Testis (tissue), 2 donors: Measurements from ENCODE around the gene TGM2.

ENCODE experiments used
- CTCF ChIP-seq, 3 experiments: fragments of 450-650 bp in 2 of 3; fragments of 200-600 bp in 1 of 3; sonication (generic) in 1 of 3; IDR thresholded peaks; one replicate each; pipeline ENCODE4 v1.5.1; 2016 to 2019; ENCODE audit warnings: antibody characterized with exemption in 3 of 3, mild to moderate bottlenecking in 2 of 3, moderate library complexity in 1 of 3
- POLR2A ChIP-seq: fragments of 450-650 bp; IDR thresholded peaks from one replicate; pipeline ENCODE4 v1.6.1; 2017; ENCODE audit warnings: antibody characterized with exemption, mild to moderate bottlenecking, moderate library complexity

DNA sequence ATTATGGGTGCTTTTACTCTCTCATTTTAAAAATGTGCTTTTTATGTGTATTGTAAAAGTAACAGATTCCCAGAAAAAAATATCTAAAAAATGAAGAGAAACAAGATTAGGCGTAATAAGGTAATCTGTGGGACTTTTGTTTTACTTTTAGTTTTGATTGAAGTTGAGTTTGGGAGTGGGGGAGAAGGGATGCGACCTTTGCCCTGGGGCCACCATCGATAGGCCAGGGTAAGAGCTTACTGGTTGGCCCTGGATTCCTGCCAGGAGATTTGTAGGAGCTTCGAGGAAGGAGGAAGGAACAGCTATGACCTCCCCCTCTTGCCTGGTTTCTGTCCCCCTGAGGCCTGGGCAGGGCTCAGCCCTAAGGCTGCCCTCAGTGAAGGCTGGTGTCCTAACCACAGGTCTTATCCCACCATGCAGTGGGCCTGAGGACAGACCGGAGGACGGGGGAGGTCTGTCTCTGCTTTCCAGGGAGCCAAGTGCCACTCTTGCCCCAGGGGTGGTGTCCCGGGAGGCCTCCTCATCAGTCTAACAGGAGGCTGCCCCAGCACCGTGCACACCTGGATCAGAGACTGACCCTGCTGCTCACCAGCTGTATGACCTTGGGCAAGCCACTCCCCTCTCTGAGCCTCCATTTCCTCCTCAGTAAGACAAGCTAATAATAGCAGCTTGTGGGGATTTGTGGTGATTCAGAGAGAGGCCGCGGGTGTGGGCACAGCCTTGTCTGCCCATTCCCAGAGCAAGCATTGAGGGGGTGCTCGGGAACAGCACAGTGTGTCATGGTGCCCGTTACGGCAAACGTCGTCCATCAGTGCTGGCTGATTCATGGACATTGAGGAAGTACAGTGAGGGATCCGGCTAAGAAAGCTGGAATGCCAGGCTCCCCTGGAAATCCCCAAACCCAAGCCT lies 21.2 kb downstream of the TGM2 start:
- TF ChIP-seq CTCF (IDR thresholded peaks at IDR 0.05) = no peak
- TF ChIP-seq POLR2A = no peak
